Epidermal melanocyte (primary cell): Measurements from ENCODE around the gene COA1.
"Not testable (repeated sequence)": the region's sequence is repeated elsewhere in the genome, so short reads cannot be mapped to it uniquely, and the experiment has no call there.

Experiments used
- DNase-seq: peaks from one replicate; pipeline ENCODE4 v3.0.0; 2011; ENCODE audit warnings: low spot score; ENCODE audit not compliant: insufficient read length

Gene COA1

GRCh38 chr7:43758822-43759683 is 29.7 kb upstream of the COA1 start:
- DNase-seq: peak; percentile 30

GRCh38 chr7:43758029-43758821 is 28.9 kb upstream of the COA1 start, which contains the start of gene BLVRA:
Gene BLVRA (plus strand): TSS chr7:43758680. CDS start chr7:43771159, 12,479 bp downstream.
- DNase-seq: peak; percentile 81

GRCh38 chr7:43757073-43757720 is 27.9 kb upstream of the COA1 start:
- no peak for DNase-seq

GRCh38 chr7:43756368-43757072 is 27.2 kb upstream of the COA1 start:
- DNase-seq: peak; percentile 39

GRCh38 chr7:43754596-43754995 is 25.3 kb upstream of the COA1 start:
- DNase-seq: no peak

GRCh38 chr7:43753843-43754242 is 24.5 kb upstream of the COA1 start:
- DNase-seq: no peak

- no peak for DNase-seq
These were observed 24.0 kb upstream of the COA1 start for GRCh38 chr7:43753271-43753810.

- no peak for DNase-seq
These were observed 23.1 kb upstream of the COA1 start for GRCh38 chr7:43752411-43752810.

GRCh38 chr7:43750016-43750887 is 20.9 kb upstream of the COA1 start:
- DNase-seq: no peak

- no peak for DNase-seq
These were observed 20.1 kb upstream of the COA1 start for GRCh38 chr7:43749383-43749940.

GRCh38 chr7:43747328-43748105 is 18.2 kb upstream of the COA1 start:
- no peak for DNase-seq

DNA sequence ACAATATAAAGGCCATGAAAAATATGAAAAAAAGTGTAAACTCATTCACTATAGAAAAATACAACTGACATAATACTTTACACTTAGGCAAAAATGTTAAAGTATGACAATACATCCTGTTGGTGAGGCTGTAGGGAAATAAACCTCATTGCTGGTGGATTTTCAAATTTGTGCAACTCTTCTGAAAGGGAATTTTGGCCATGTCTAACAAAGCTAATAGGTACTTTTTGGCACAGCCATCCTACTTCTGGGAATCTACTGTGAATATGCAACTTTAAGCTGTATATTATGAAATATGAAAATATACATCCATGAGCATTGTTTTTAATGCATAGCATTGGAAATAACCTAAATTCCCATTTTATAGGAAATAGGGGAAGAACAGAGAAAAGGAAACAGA is 13.4 kb upstream of the COA1 start:
- no peak for DNase-seq

GRCh38 chr7:43737467-43738127 is 8.3 kb upstream of the COA1 start:
- no peak for DNase-seq

- DNase-seq: no peak
These were observed 6.7 kb upstream of the COA1 start for GRCh38 chr7:43735802-43736603.

DNA sequence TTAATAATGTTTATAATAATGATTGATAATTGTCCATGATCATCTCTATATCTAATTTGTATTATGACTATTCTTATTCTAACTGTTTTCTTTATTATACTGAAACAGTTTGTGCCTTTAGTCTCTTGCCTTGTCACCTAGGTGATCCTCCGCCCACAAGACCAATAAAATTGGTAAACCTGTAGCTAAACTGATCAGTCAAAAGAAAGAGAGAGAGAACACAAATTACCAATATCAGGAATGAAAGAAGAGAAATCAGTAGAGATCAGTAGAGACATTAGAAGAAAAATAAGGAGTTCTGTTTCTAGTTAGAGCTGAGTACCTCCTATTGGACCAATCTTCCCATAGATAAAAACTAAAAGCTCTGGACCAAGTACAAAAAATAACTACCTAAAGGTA is 6.1 kb upstream of the COA1 start:
- DNase-seq: no peak

DNA sequence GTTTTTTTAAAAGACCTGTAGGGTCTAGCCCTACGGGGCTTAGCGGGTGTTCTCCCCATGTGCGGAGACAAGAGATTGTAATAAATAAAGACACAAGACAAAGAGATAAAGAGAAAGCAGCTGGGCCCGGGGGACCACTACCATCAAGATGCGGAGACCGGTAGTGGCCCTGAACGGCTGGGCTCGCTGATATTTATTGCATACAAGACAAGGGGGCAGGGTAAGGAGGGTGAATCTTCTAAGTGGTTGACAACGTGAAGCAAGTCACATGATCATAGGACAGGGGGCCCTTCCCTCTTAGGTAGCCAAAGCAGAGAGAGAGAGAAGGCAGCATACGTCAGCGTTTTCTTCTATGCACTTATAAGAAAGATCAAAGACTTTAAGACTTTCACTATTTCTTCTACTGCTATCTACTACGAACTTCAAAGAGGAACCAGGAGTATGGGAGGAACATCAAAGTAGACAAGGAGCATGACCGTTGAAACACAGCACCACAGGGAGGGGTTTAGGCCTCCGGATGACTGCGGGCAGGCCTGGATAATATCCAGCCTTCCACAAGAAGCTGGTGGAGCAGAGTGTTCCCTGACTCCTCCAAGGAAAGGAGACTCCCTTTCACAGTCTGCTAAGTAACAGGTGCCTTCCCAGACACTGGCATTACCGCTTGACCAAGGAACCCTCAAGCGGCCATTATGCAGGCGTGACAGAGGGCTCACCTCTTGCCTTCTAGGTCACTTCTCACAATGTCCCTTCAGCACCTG is 5.4 kb upstream of the COA1 start:
- not testable (repeated sequence) for DNase-seq

GRCh38 chr7:43731494-43731893 is 2.2 kb upstream of the COA1 start:
- not testable (repeated sequence) for DNase-seq
